Subcutaneous abdominal adipose tissue (tissue), 5 donors: ENCODE results near the gene RTKN.
"Not testable (repeated sequence)": the region's sequence is repeated elsewhere in the genome, so short reads cannot be mapped to it uniquely, and the experiment has no call there.

ENCODE experiments used
- H3K27ac ChIP-seq: one replicate; pipeline ENCODE4 v1.7.0; 2013; ENCODE audit warnings: low read depth, mild to moderate bottlenecking, inconsistent platforms, low read length, moderate library complexity
- H3K27me3 ChIP-seq, 5 donors: one replicate each; pipeline ENCODE4 v1.7.0; 2013; ENCODE audit warnings: low read length in 5 of 5, inconsistent platforms in 1 of 5; ENCODE audit not compliant: control insufficient read depth in 5 of 5, insufficient read depth in 4 of 5
- H3K36me3 ChIP-seq, 5 donors: one replicate each; pipeline ENCODE4 v1.7.0; 2013; ENCODE audit warnings: low read length in 5 of 5; ENCODE audit not compliant: control insufficient read depth in 5 of 5, insufficient read depth in 5 of 5
- H3K4me1 ChIP-seq, 5 donors: one replicate each; pipeline ENCODE4 v1.7.0; 2013; ENCODE audit warnings: low read length in 5 of 5, mild to moderate bottlenecking in 3 of 5, moderate library complexity in 1 of 5; ENCODE audit not compliant: control insufficient read depth in 5 of 5, insufficient read depth in 5 of 5
- H3K4me3 ChIP-seq, 5 donors: one replicate each; pipeline ENCODE4 v1.7.0; 2013; ENCODE audit warnings: low read length in 5 of 5, low read depth in 1 of 5
- H3K9ac ChIP-seq, 5 donors: one replicate each; pipeline ENCODE4 v1.7.0; 2013; ENCODE audit warnings: low read length in 5 of 5, mild to moderate bottlenecking in 4 of 5, moderate library complexity in 3 of 5
- H3K9me3 ChIP-seq, 5 donors: one replicate each; pipeline ENCODE4 v1.7.0; 2013; ENCODE audit warnings: low read length in 5 of 5; ENCODE audit not compliant: control insufficient read depth in 5 of 5
- donor health status: healthy.
- donor health status: healthy.
- donor health status: healthy.
- donor health status: healthy.
- donor health status: healthy.

Gene RTKN

DNA sequence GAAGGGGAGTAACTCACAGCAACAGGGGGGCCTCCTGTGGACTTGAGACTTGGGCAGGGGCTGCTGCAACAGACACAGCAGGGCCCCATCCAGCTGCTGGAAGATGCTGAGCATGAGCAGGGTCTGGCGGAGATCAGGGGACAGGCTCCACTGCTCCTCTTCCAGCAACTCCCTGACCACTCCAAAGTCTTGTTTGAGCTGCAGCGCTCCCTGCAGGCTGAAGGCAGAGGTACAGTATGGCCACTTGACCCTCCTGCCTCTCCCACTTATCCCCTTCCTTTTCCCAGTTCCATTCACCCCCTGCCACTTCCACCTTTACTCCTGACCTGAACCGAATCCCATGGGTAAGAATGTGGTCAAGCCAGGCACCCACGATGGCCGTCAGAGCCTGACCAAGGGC, 33.2 kb upstream of the RTKN start:
- Histone ChIP-seq H3K9me3 (no peaks in the 10 kb centered on the region), H3K4me1 (peaks cover 2 to 29% (median 27%) of the 10 kb centered on the region in 5 donors), H3K27ac (no peak overlapping the region), H3K9ac (no peak overlapping the region), H3K27me3 (no peaks in the 10 kb centered on the region), H3K4me3 (no peak overlapping the region), H3K36me3 (peaks cover 3 to 38% (median 24%) of the 10 kb centered on the region in 5 donors)

DNA sequence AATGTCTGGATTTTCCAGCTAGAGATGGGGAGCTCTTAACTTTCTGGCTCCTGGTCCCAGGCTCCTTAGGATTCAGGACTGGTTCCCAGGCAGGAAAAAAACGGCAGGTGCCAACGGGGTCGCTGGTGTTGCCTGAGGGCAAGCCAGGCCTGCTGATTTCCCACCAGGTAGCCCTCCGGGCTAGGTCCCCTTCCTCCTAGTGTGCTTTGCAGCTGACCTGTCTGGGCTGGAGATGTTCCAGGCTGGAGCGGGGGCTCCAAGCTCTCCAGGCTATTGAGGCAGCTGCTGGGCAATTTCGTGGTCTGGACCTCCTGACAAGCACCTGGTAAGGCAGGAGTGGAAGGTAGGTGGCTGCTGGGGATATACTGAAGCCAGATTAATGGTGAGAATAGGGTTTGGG, 32.7 kb upstream of the RTKN start:
- Histone ChIP-seq H3K27me3 (no peaks in the 10 kb centered on the region), H3K4me3 (no peak overlapping the region), H3K4me1 (peaks cover 2 to 29% (median 27%) of the 10 kb centered on the region in 5 donors), H3K9ac (no peak overlapping the region), H3K36me3 (peaks cover 3 to 34% (median 22%) of the 10 kb centered on the region in 5 donors), H3K9me3 (no peaks in the 10 kb centered on the region), H3K27ac (no peak overlapping the region)

DNA sequence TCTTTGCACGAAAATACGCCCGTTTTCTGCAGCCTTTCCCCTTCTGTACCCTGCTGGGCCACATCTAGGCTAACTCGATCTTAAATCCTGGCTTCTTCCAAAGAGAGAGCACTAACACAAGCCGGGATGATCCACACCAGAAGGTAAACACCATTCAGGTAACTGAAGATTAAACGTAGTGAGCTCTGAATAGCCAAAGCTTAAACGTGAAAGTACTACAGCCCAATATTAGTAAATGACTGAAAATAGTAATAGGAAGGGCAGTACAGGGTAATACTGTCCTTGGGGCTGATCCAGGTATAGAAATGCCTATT, 31.2 kb upstream of the RTKN start:
- peak overlapping the region; percentile 86 to 98 (median 92) for H3K4me3 ChIP-seq
- no peaks in the 10 kb centered on the region for H3K9me3 ChIP-seq
- no peaks in the 10 kb centered on the region for H3K27me3 ChIP-seq
- H3K9ac ChIP-seq: peak overlapping the region; percentile 77 to 92 (median 84)
- H3K36me3 ChIP-seq: peaks cover 0 to 29% (median 20%) of the 10 kb centered on the region in 5 donors
- peak overlapping the region; percentile 93 for H3K27ac ChIP-seq
- H3K4me1 ChIP-seq: peaks cover 2 to 29% (median 27%) of the 10 kb centered on the region in 5 donors

DNA sequence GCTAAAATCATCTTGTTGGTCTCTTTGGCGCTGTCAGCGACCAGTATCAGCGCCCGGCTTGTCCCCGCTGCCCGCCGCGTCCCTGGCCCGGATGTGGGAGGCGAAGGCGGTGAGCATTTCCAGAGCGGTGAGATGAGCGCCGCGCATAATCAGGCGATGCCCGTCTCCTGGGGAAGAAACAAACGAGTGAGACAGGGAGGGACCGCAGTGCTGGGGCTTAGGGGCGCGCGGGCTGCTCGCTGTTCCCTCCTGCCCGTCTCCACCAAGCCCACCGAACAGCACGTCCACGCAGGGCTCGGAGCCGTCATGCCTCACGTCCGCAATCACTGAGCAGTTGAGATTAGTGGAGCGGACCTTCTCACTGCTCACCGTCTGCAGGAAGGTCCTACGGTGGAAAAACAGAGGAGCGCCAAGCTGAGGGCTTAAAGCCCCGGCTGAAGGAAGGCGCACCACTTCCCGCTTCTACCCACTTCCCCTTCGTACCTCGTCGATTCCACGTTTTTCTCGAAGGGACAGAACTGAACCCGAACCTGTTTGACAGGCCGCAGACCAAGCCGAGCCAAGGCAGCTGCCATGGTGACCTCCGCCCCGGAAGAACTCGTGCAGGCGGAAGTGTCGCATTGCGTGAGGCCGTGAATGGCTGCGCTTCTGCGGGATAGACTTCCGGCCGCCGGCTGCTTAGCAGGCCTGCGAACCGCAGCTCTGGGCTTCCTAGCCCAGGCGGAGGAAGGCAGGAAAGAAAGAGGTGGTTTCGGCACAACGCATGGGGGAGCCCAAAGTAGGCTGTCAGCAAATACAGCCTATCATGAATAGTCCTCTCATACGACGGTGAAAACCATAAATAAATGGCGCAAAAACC, 30.6 kb upstream of the RTKN start, which contains the start of gene MRPL53:
Gene MRPL53 (minus strand): TSS at position 595 of the 859 bp plus-strand sequence. CDS start 20 bp downstream, at position 575.
- Histone ChIP-seq H3K9me3 (no peaks in the 10 kb centered on the region), H3K4me3 (peak within 1 kb of the TSS; percentile 86 to 98 (median 92)), H3K27me3 (no peaks in the 10 kb centered on the region), H3K27ac (peak within 1 kb of the TSS; percentile 93), H3K4me1 (peaks cover 2 to 28% (median 27%) of the 10 kb centered on the region in 5 donors), H3K36me3 (peaks cover 0 to 24% (median 17%) of the 10 kb centered on the region in 5 donors), H3K9ac (peak within 1 kb of the TSS; percentile 77 to 92 (median 84))

DNA sequence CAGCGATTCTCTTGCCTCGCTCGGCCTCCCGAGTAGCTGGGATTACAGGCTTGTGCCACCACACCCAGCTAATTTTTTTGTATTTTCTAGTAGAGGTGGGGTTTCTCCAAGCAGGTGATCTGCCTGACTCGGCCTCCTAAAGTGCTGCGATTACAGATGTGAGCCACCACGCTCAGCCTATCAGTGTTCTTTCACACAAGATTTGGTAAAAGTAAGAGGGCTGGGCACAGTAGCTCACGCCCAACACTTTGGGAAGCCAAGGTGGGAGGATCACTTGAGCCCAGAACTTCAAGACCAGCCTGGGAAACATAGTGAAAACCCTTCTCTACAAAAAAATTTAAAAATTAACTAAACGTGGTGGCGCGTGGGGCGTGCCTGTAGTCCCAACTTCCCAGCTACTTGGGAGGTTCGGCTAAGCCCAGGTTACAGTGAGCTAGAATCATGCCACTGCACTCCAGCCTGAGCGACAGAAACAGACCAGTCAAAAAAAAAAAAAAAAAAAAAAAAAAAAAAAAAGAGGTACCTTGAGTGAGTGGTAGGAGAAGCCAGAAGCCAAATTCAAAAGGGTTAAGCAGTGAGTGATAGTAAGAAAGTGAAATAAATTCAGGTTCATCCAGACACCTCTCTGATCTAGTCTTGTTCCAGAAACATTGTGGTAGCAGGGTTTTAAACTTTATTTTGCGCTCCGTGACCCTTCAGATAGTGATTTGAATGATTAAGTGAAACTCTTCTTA, 29.8 kb upstream of the RTKN start:
- peak overlapping the region; percentile 86 to 98 (median 92) for H3K4me3 ChIP-seq
- no peaks in the 10 kb centered on the region for H3K9me3 ChIP-seq
- H3K27me3 ChIP-seq: no peaks in the 10 kb centered on the region
- H3K27ac ChIP-seq: peak overlapping the region; percentile 93
- H3K9ac ChIP-seq: peak overlapping the region in 4 of 5 donors; percentile 83 to 92 (median 88)
- peaks cover 0 to 19% (median 14%) of the 10 kb centered on the region in 5 donors for H3K36me3 ChIP-seq
- peaks cover 2 to 23% (median 22%) of the 10 kb centered on the region in 5 donors for H3K4me1 ChIP-seq

DNA sequence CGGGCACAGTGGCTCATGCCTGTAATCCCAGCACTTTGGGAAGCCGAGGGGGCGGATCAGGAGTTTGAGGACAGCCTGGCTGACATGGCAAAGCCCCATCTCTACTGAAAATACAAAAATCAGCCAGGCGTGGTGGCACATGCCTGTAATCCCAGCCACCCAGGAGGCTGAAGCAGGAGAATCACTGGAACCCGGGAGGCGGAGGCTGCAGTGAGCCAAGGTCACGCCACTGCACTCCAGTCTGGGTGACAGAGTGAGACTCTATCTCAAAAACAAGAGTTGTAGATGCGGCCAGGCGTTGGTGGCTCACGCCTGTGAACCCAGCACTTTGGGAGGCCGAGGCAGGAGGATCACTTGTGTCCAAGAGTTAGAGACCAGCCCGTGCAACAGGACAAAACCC, 29.0 kb upstream of the RTKN start:
- H3K4me3 ChIP-seq, H3K27ac ChIP-seq, H3K9ac ChIP-seq: not testable (repeated sequence)

DNA sequence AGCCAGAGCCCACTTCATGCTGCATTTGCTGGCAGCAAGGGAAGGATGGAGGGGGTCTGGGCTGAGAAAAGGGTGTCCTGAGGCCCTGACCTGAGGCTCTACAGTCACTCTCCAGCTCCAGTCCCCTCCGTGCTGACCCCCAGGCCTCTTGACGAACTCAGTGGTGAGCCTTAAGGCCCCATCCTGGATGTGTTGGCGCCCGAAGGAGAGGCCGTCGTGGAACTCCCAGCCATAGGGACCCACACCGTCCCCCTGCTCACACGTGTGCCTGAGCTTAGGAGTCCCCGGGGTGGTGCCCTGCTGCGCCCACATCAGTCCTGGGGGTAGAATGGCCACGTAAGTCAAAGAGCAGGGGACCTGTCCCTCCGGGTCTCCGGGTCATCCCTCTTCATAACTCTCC, 22.7 kb upstream of the RTKN start:
- peaks cover 0 to 24% (median 21%) of the 10 kb centered on the region in 5 donors for H3K36me3 ChIP-seq
- H3K27ac ChIP-seq: peak overlapping the region; percentile 72
- no peaks in the 10 kb centered on the region for H3K27me3 ChIP-seq
- no peaks in the 10 kb centered on the region for H3K9me3 ChIP-seq
- peak overlapping the region; percentile 72 to 92 (median 84) for H3K4me3 ChIP-seq
- H3K9ac ChIP-seq: peak overlapping the region in 4 of 5 donors; percentile 89 to 95 (median 94)
- peaks cover 0 to 20% (median 16%) of the 10 kb centered on the region in 5 donors for H3K4me1 ChIP-seq

More for the DNA sequence above, 29.0 kb upstream of the RTKN start:
- not testable (repeated sequence) for H3K27me3 ChIP-seq, H3K9me3 ChIP-seq
- Histone ChIP-seq H3K36me3 (peaks cover 0 to 16% (median 14%) of the 10 kb centered on the region in 5 donors), H3K4me1 (peaks cover 2 to 27% (median 26%) of the 10 kb centered on the region in 5 donors)

DNA sequence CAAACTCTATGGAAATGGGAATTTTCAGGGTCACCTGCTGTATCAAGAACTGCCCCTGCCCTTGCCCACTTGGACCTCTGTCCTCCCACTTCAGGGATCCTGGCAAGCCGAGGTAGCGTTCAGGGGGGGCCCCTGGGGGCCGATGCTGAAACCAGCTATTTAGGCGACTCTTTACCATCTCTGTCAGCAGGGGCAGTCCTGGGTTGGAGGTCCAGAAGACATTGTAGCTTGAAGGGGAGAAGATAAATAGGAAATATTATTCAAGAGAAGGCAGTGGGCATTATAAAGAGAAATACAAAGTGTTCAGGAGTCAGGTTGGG, 21.0 kb upstream of the RTKN start:
- Histone ChIP-seq H3K27ac (no peak overlapping the region), H3K9me3 (no peaks in the 10 kb centered on the region), H3K27me3 (no peaks in the 10 kb centered on the region), H3K9ac (no peak overlapping the region), H3K36me3 (peaks cover 0 to 24% (median 21%) of the 10 kb centered on the region in 5 donors), H3K4me1 (peaks cover 4 to 32% (median 26%) of the 10 kb centered on the region in 5 donors), H3K4me3 (no peak overlapping the region)

DNA sequence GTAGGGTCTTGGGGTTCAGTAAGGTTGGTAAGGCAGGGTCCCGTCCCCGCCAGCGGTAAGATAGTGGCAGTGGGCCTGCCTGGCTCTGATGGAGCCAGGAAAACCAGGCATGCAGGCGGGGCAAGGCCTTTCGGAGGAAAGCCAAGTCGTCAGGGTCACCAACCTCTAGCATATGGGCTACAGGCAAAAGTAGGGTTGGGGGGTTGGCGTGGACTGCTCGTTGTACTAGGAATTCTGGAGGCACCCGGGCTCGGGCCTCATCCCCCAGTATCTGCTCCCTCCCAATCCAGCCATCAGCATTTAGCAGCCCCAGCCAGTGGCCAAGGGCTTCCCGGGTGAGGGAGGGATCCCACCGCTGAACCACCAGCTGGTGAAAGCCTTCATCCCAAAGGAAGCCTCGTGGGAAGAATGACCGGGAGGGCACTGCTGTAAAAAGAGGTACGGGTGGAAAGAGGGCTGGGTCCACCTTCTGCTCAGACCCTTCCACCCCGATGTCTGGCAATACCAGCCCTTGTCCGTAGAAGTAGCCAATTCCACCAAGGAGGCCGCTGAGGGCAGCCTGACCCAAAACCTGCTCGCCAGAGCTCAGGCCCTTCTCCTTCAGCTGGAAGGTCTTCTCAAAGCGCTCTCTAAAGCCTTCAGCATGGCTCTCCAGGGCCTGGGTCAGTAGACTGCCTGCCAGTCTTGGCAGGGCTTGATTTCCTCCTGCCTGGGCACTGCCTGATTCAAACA, 20.5 kb upstream of the RTKN start:
- H3K9ac ChIP-seq: no peak overlapping the region
- no peak overlapping the region for H3K27ac ChIP-seq
- H3K4me1 ChIP-seq: peaks cover 4 to 37% (median 30%) of the 10 kb centered on the region in 5 donors
- H3K27me3 ChIP-seq: no peaks in the 10 kb centered on the region
- peaks cover 0 to 24% (median 21%) of the 10 kb centered on the region in 5 donors for H3K36me3 ChIP-seq
- H3K4me3 ChIP-seq: no peak overlapping the region
- no peaks in the 10 kb centered on the region for H3K9me3 ChIP-seq
